Measurements from ENCODE around the gene ANKS1B. TPM values are rescaled to one million over a fixed set of nuclear protein-coding genes. Genes with fewer than 3 reads are reported as not detected.
"Not testable (repeated sequence)": the region's sequence is repeated elsewhere in the genome, so short reads cannot be mapped to it uniquely, and the experiment has no call there.

Gene ANKS1B
- total and polyA plus RNA-seq, 3 experiments from 2014 or later: 0.39 to 0.60 TPM; not detected in 1

DNA sequence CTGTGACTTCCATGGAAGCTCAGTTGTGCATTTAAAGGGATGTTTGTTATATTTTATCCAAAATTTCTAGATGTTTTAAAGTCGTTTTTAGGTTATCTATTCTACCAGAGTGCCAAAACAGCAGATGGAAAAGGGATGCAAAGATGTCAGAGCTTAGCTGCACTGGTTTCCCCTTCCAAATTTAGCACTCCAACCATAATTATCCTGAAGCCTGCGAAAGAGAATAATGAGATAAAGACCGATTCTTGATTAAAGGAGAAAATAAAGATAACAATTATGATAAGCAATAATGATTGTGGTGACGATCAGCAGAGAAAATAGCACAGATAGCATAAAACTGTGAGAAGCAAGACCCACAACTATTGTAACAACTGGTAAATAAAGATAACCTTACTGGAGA, 186.8 kb downstream of the ANKS1B start:
- CTCF ChIA-PET; H3K27me3 ChIP-seq (ENCODE audit: insufficient read depth, low read length, poor library complexity, severe bottlenecking); H3K9me3 ChIP-seq (ENCODE audit: low read length); H3K4me1 Mint-ChIP-seq; H3K36me3 ChIP-seq (ENCODE audit: insufficient read depth, low read length); DNase-seq; H3K27ac ChIP-seq (ENCODE audit: low read depth, low read length); H3K9me3 Mint-ChIP-seq; H3K4me3 ChIP-seq (ENCODE audit: low read length); H3K4me3 Mint-ChIP-seq; H3K27ac Mint-ChIP-seq; H3K4me1 ChIP-seq (ENCODE audit: insufficient read depth, low read length); POLR2A ChIA-PET; H3K27me3 Mint-ChIP-seq; H3K36me3 Mint-ChIP-seq: not testable (repeated sequence)

- Histone ChIP-seq H3K9me3 (ENCODE audit: low read length) (no peaks in the 10 kb centered on the region), H3K36me3 (ENCODE audit: insufficient read depth, low read length) (no peaks in the 10 kb centered on the region), H3K27me3 (ENCODE audit: insufficient read depth, low read length, poor library complexity, severe bottlenecking) (no peaks in the 10 kb centered on the region), H3K4me3 (ENCODE audit: low read length) (no peak overlapping the region), H3K27ac (ENCODE audit: low read depth, low read length) (no peak overlapping the region), H3K4me1 (ENCODE audit: insufficient read depth, low read length) (no peaks in the 10 kb centered on the region)
- H3K27me3 Mint-ChIP-seq: no peaks in the 10 kb centered on the region
- no peak overlapping the region for H3K4me3 Mint-ChIP-seq
- no peak for DNase-seq
- ChIA-PET POLR2A (no interaction called here), CTCF (no interaction called here)
- H3K9me3 Mint-ChIP-seq: peaks cover 1 to 12% (median 3%) of the 10 kb centered on the region in 5 donors
- no peak overlapping the region for H3K27ac Mint-ChIP-seq
- no peaks in the 10 kb centered on the region for H3K36me3 Mint-ChIP-seq
- no peaks in the 10 kb centered on the region for H3K4me1 Mint-ChIP-seq
These were observed 201.3 kb downstream of the ANKS1B start for GRCh38 chr12:99783421-99783820.

GRCh38 chr12:99772274-99772673, 212.5 kb downstream of the ANKS1B start:
- Histone ChIP-seq H3K4me1 (ENCODE audit: insufficient read depth, low read length) (no peaks in the 10 kb centered on the region), H3K4me3 (ENCODE audit: low read length) (no peak overlapping the region), H3K36me3 (ENCODE audit: insufficient read depth, low read length) (no peaks in the 10 kb centered on the region), H3K27ac (ENCODE audit: low read depth, low read length) (no peak overlapping the region), H3K9me3 (ENCODE audit: low read length) (no peaks in the 10 kb centered on the region), H3K27me3 (ENCODE audit: insufficient read depth, low read length, poor library complexity, severe bottlenecking) (no peaks in the 10 kb centered on the region)
- Mint-ChIP-seq H3K4me1 (no peaks in the 10 kb centered on the region), H3K27ac (no peak overlapping the region), H3K36me3 (no peaks in the 10 kb centered on the region), H3K27me3 (no peaks in the 10 kb centered on the region), H3K9me3 (peaks cover 0 to 5% (median 2%) of the 10 kb centered on the region in 5 donors), H3K4me3 (no peak overlapping the region)
- POLR2A ChIA-PET: no interaction called here
- no peak for DNase-seq
- CTCF ChIA-PET: no interaction called here

GRCh38 chr12:99771659-99772058, 213.1 kb downstream of the ANKS1B start:
- CTCF ChIA-PET: no interaction called here
- Mint-ChIP-seq H3K9me3 (peaks cover 0 to 5% (median 2%) of the 10 kb centered on the region in 5 donors), H3K27ac (no peak overlapping the region), H3K4me3 (no peak overlapping the region), H3K36me3 (no peaks in the 10 kb centered on the region), H3K27me3 (no peaks in the 10 kb centered on the region), H3K4me1 (no peaks in the 10 kb centered on the region)
- POLR2A ChIA-PET: no interaction called here
- Histone ChIP-seq H3K27ac (ENCODE audit: low read depth, low read length) (no peak overlapping the region), H3K36me3 (ENCODE audit: insufficient read depth, low read length) (no peaks in the 10 kb centered on the region), H3K4me3 (ENCODE audit: low read length) (no peak overlapping the region), H3K9me3 (ENCODE audit: low read length) (no peaks in the 10 kb centered on the region), H3K4me1 (ENCODE audit: insufficient read depth, low read length) (no peaks in the 10 kb centered on the region), H3K27me3 (ENCODE audit: insufficient read depth, low read length, poor library complexity, severe bottlenecking) (no peaks in the 10 kb centered on the region)
- DNase-seq: no peak

DNA sequence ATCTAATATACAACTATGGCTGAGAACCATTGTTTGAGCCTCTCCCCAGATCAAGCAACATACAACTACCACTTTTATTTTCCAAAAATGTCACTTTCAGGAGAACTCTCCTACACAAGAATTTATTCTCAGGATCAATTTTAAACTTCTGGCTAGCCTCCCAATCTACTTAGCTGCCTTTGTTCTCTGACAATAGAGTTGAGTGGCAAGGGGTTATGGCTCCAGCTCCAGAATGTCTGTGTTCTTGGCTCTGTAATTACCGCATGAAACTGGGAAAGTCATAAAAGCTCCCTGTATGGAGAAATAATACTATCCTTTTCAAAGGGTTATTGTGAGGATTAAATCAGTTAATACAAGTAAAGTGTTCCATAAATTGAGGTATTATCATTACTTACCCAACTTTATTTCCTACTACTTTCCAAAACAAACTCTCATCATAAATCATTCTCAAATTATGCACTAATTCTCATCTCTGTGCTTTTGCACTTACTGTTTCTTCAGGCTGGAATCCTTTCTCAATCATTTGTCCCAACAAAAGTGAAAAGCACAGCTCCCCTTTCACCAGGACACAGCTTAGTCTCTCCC, 215.2 kb downstream of the ANKS1B start:
- no peak overlapping the region for H3K4me3 Mint-ChIP-seq
- POLR2A ChIA-PET: no interaction called here
- Histone ChIP-seq H3K4me1 (ENCODE audit: insufficient read depth, low read length) (no peaks in the 10 kb centered on the region), H3K36me3 (ENCODE audit: insufficient read depth, low read length) (no peaks in the 10 kb centered on the region), H3K4me3 (ENCODE audit: low read length) (no peak overlapping the region), H3K9me3 (ENCODE audit: low read length) (no peaks in the 10 kb centered on the region), H3K27me3 (ENCODE audit: insufficient read depth, low read length, poor library complexity, severe bottlenecking) (no peaks in the 10 kb centered on the region), H3K27ac (ENCODE audit: low read depth, low read length) (no peak overlapping the region)
- DNase-seq: no peak
- peaks cover 0 to 6% (median 2%) of the 10 kb centered on the region in 5 donors for H3K9me3 Mint-ChIP-seq
- H3K27ac Mint-ChIP-seq: no peak overlapping the region
- no peaks in the 10 kb centered on the region for H3K4me1 Mint-ChIP-seq
- CTCF ChIA-PET: no interaction called here
- H3K36me3 Mint-ChIP-seq: no peaks in the 10 kb centered on the region
- H3K27me3 Mint-ChIP-seq: no peaks in the 10 kb centered on the region

GRCh38 chr12:99768758-99769157, 216.0 kb downstream of the ANKS1B start:
- H3K36me3 Mint-ChIP-seq: no peaks in the 10 kb centered on the region

GRCh38 chr12:99767809-99768208, 216.9 kb downstream of the ANKS1B start:
- H3K27me3 ChIP-seq (ENCODE audit: insufficient read depth, low read length, poor library complexity, severe bottlenecking): no peaks in the 10 kb centered on the region
- no peak overlapping the region for H3K4me3 ChIP-seq (ENCODE audit: low read length)
- no peaks in the 10 kb centered on the region for H3K4me1 Mint-ChIP-seq
- no peaks in the 10 kb centered on the region for H3K36me3 Mint-ChIP-seq
- H3K27ac ChIP-seq (ENCODE audit: low read depth, low read length): no peak overlapping the region
- ChIA-PET CTCF (no interaction called here), POLR2A (no interaction called here)
- peaks cover 0 to 9% (median 4%) of the 10 kb centered on the region in 5 donors for H3K9me3 Mint-ChIP-seq
- H3K27me3 Mint-ChIP-seq: no peaks in the 10 kb centered on the region
- no peak overlapping the region for H3K27ac Mint-ChIP-seq
- H3K9me3 ChIP-seq (ENCODE audit: low read length): no peaks in the 10 kb centered on the region
- DNase-seq: no peak
- no peaks in the 10 kb centered on the region for H3K4me1 ChIP-seq (ENCODE audit: insufficient read depth, low read length)
- H3K36me3 ChIP-seq (ENCODE audit: insufficient read depth, low read length): no peaks in the 10 kb centered on the region
- no peak overlapping the region for H3K4me3 Mint-ChIP-seq

More at GRCh38 chr12:99768758-99769157, 216.0 kb downstream of the ANKS1B start:
- CTCF ChIA-PET: no interaction called here
- Mint-ChIP-seq H3K27me3 (no peaks in the 10 kb centered on the region), H3K27ac (no peak overlapping the region), H3K4me1 (no peaks in the 10 kb centered on the region), H3K9me3 (peaks cover 0 to 6% (median 4%) of the 10 kb centered on the region in 5 donors), H3K4me3 (no peak overlapping the region)
- no peaks in the 10 kb centered on the region for H3K9me3 ChIP-seq (ENCODE audit: low read length)
- H3K4me3 ChIP-seq (ENCODE audit: low read length): no peak overlapping the region
- H3K27me3 ChIP-seq (ENCODE audit: insufficient read depth, low read length, poor library complexity, severe bottlenecking): no peaks in the 10 kb centered on the region
- POLR2A ChIA-PET: no interaction called here
- H3K4me1 ChIP-seq (ENCODE audit: insufficient read depth, low read length): no peaks in the 10 kb centered on the region
- DNase-seq: no peak
- no peaks in the 10 kb centered on the region for H3K36me3 ChIP-seq (ENCODE audit: insufficient read depth, low read length)
- no peak overlapping the region for H3K27ac ChIP-seq (ENCODE audit: low read depth, low read length)

- Histone ChIP-seq H3K27ac (ENCODE audit: low read depth, low read length) (no peak overlapping the region), H3K4me3 (ENCODE audit: low read length) (no peak overlapping the region), H3K4me1 (ENCODE audit: insufficient read depth, low read length) (no peaks in the 10 kb centered on the region), H3K27me3 (ENCODE audit: insufficient read depth, low read length, poor library complexity, severe bottlenecking) (no peaks in the 10 kb centered on the region), H3K36me3 (ENCODE audit: insufficient read depth, low read length) (no peaks in the 10 kb centered on the region), H3K9me3 (ENCODE audit: low read length) (no peaks in the 10 kb centered on the region)
- CTCF ChIA-PET: no interaction called here
- H3K9me3 Mint-ChIP-seq: peaks cover 0 to 11% (median 2%) of the 10 kb centered on the region in 5 donors
- no peak for DNase-seq
- H3K36me3 Mint-ChIP-seq: no peaks in the 10 kb centered on the region
- H3K27me3 Mint-ChIP-seq: no peaks in the 10 kb centered on the region
- POLR2A ChIA-PET: no interaction called here
- H3K4me3 Mint-ChIP-seq: no peak overlapping the region
- H3K27ac Mint-ChIP-seq: no peak overlapping the region
- H3K4me1 Mint-ChIP-seq: no peaks in the 10 kb centered on the region
These were observed 218.3 kb downstream of the ANKS1B start for GRCh38 chr12:99766408-99766807.
